HepG2 (cell line): ENCODE results near the gene INKA1.

Experiments
- CEBPB ChIP-seq: IDR thresholded peaks from 2 replicates; pipeline ENCODE4 v1.6.1; 2011; ENCODE audit warnings: low read depth, low read length, improper control_type of control experiment, borderline replicate concordance
- FOXO4 ChIP-seq: sonication (generic); formaldehyde crosslinking; conservative IDR thresholded peaks from 2 replicates; pipeline ENCODE4 v1.8.1; 2023; ENCODE audit warnings: missing genetic modification reagents
- GMEB2 ChIP-seq: IDR thresholded peaks from 2 replicates; pipeline ENCODE4 v1.6.1; 2016; ENCODE audit warnings: missing biosample characterization, missing genetic modification reagents, low read depth
- HDAC6 ChIP-seq: fragments of 200-600 bp; sonication (generic); IDR thresholded peaks from 2 replicates; pipeline ENCODE4 v1.7.0; 2017; ENCODE audit warnings: mild to moderate bottlenecking, antibody characterized with exemption, low read length, low read depth
- JUND ChIP-seq: sonication (generic); formaldehyde crosslinking; IDR thresholded peaks from 2 replicates; pipeline ENCODE4 v1.8.0; 2022; ENCODE audit warnings: mild to moderate bottlenecking, missing genetic modification reagents
- RARA ChIP-seq: IDR thresholded peaks from 2 replicates; pipeline ENCODE4 v1.6.1; 2016; ENCODE audit warnings: missing genetic modification reagents, missing compliant biosample characterization
- RNF2 ChIP-seq: fragments of 450-650 bp; conservative IDR thresholded peaks from 2 replicates; pipeline ENCODE4 v1.6.1; 2016; ENCODE audit warnings: low read depth
- TBX3 ChIP-seq: fragments of 450-650 bp; IDR thresholded peaks from 2 replicates; pipeline ENCODE4 v1.6.1; 2017; ENCODE audit warnings: antibody characterized with exemption, mild to moderate bottlenecking, inconsistent platforms, borderline replicate concordance
- ZNF224 ChIP-seq: sonication (generic); formaldehyde crosslinking; IDR thresholded peaks from 2 replicates; pipeline ENCODE4 v1.5.0; 2020; ENCODE audit warnings: mild to moderate bottlenecking, missing genetic modification reagents
- ZNF646 ChIP-seq: sonication (generic); formaldehyde crosslinking; IDR thresholded peaks from 2 replicates; pipeline ENCODE4 v1.9.0; 2021; ENCODE audit warnings: mild to moderate bottlenecking, missing genetic modification reagents

- no peak for TF ChIP-seq JUND (CRISPR knock-in tag)
- no peak for TF ChIP-seq GMEB2 (CRISPR knock-in tag)
- no peak for TF ChIP-seq CEBPB
- no peak for TF ChIP-seq RARA (CRISPR knock-in tag)
- TF ChIP-seq FOXO4 (CRISPR knock-in tag) = no peak
- no peak for TF ChIP-seq ZNF646 (CRISPR knock-in tag)
- TF ChIP-seq HDAC6 = no peak
- TF ChIP-seq RNF2 = no peak
- no peak for TF ChIP-seq TBX3
- TF ChIP-seq ZNF224 = no peak
Observed at GRCh38 chr3:49780080-49780974, 22.7 kb upstream of the INKA1 start.
